AG04449 (cell line): ENCODE data around the gene SH3RF2.

ENCODE experiments used
- CTCF ChIA-PET: fragments of 350-600 bp; formaldehyde crosslinking; extraction: SDS; loops from one replicate; lab custom pipeline; 2021; ENCODE audit warnings: antibody characterized with exemption; lab: Yijun Ruan, JAX
- POLR2A ChIA-PET: fragments of 400-600, 350-600 bp; formaldehyde crosslinking; extraction: SDS; loops from one replicate; lab custom pipeline; 2020; ENCODE audit warnings: antibody characterized with exemption, inconsistent platforms; lab: Yijun Ruan, JAX
- DNase-seq: peaks from one replicate; pipeline ENCODE4 v3.0.0-alpha.2; 2010; ENCODE audit warnings: low read depth, low spot score
- H3K4me3 ChIP-seq: 2 replicates; pipeline ENCODE4 v1.5.1; 2011; ENCODE audit warnings: low read depth, mild to moderate bottlenecking, control low read depth, low read length
- TF ChIP-seq, protein P1 (sequence below): IDR thresholded peaks from one replicate; pipeline ENCODE4 v1.5.1; 2011; ENCODE audit warnings: mild to moderate bottlenecking, moderate library complexity, low read length, control low read depth, inconsistent platforms; ENCODE audit not compliant: insufficient read depth; ENCODE audit errors: missing control alignments

The SH3RF2 gene

DNA sequence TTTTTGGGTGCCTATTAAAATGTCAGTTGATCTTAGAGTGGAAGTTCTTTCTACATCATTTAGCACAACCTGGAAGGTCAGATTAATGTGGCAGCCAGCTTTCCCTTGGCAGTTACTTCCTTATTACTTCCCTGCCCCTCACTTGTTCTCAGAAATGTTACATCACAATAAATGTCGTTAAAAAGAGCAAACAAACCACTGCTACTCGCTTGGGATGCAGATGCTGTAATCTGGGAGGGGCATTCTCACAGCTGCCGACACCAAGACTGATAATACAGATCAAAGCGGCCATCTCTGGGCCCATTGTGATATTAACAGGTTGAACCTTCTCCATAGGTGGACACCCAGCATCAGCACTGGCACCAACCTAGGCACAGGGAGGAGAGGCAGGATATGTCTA, 139.7 kb downstream of the SH3RF2 start:
- CTCF ChIA-PET, result interaction anchor here (1.3 kb wide), 1 partner anchor 52 kb away, joined by 4 read pairs; no protein-coding TSS in a partner anchor

DNA sequence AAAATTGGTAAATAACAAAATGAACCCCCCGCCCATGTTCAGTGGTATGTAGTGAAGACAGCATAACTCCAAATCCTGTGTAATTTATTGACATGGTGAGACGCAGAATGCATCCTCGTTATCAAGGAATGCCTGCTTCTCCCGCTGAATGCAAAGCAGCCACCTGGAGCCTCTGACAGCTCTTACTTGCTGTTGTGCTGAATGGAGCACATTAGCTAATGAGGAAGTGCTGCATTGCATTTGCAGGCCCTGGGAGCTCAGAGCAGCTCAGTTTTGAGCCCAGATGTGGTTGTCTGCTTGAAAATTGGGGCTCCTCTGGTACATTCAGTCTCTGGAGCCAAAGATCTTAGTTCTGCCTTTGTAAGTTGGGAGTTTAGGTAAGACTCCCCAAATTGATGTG, 140.1 kb downstream of the SH3RF2 start:
- TF ChIP-seq, protein P1, sequence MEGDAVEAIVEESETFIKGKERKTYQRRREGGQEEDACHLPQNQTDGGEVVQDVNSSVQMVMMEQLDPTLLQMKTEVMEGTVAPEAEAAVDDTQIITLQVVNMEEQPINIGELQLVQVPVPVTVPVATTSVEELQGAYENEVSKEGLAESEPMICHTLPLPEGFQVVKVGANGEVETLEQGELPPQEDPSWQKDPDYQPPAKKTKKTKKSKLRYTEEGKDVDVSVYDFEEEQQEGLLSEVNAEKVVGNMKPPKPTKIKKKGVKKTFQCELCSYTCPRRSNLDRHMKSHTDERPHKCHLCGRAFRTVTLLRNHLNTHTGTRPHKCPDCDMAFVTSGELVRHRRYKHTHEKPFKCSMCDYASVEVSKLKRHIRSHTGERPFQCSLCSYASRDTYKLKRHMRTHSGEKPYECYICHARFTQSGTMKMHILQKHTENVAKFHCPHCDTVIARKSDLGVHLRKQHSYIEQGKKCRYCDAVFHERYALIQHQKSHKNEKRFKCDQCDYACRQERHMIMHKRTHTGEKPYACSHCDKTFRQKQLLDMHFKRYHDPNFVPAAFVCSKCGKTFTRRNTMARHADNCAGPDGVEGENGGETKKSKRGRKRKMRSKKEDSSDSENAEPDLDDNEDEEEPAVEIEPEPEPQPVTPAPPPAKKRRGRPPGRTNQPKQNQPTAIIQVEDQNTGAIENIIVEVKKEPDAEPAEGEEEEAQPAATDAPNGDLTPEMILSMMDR, result no peak
- CTCF ChIA-PET, result interaction anchor here (1.3 kb wide), 1 partner anchor 52 kb away, joined by 4 read pairs; no protein-coding TSS in a partner anchor
- POLR2A ChIA-PET, result no interaction called here
- no peak overlapping the region for H3K4me3 ChIP-seq
- no peak for DNase-seq

More for the DNA sequence above, 139.7 kb downstream of the SH3RF2 start:
- DNase-seq, result no peak
- POLR2A ChIA-PET, result no interaction called here
- no peak overlapping the region for H3K4me3 ChIP-seq
- TF ChIP-seq, protein P1, result no peak

DNA sequence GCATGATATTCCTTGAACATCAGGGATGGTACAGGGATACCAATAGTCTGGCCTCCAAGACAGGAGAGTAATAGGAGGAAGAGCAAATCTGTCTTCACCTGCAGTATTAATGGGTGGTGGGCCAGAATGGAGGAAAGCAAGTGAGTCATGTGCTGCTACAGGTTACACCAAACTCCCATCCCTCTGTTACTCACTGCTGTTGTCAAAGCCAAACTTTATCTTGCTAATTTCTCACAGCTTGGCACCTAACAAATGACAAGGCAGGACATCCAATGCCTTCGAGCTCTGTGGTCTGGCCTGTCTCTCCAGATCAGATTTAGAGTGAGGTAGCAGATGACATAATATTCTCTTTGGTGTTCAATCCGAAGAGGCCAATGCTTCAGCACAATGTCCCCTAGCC, 142.2 kb downstream of the SH3RF2 start:
- TF ChIP-seq, protein P1, result no peak
- ChIA-PET CTCF (interaction anchor here (0.8 kb wide), 1 partner anchor 28 kb away, joined by 3 read pairs; no protein-coding TSS in a partner anchor), POLR2A (no interaction called here)
- no peak for DNase-seq
- no peak overlapping the region for H3K4me3 ChIP-seq

DNA sequence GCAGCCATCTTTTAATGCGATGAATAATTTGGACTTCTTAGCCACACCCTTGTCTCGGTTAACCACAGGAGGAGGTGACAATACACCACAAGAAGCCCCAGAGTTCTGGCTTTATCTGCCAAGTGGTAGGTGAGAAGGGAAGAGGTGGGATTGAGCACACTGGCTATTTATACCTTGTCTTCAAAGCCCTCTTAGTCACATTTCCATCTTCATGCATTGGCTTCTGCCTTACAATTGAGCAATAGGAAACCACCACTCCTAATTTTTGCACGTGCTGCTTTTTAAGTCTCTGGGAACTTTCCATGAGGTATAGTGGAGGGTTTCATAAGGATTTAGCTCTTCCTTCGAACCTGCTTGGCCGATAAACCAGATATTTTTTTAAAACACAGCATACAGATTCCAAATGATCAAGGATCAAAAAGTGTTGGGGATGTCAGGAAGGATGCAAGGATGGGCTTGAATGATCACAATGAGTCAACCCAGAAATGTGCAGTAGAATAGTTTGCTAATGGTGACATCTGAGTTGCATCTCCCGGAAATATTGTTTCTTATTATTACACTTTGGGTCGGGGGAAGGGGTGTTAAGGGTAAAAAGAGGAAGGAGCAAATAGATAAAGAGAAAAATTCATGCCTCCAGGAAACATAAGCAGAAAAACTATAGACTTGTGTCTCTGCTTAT, 143.5 kb downstream of the SH3RF2 start:
- POLR2A ChIA-PET, result no interaction called here
- DNase-seq, result no peak

DNA sequence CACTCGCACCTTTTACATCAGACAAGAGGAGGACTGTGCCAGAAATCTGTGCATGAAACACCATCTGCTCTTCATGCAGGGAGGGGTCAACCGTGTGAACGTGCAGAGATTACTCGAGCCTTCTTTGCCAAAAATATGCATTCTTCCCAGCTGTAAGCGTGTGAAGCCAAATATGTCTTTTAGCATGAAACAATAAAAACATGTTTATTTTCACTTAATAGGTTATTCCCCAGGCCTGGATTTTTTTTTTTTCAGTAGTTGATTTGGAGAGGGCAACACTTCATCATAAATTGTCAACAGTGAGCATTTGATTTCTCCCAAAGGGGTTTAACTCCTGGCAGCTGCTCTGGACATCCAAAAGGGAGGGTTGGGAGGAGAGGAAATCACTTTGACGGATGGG, 145.2 kb downstream of the SH3RF2 start:
- no peak overlapping the region for H3K4me3 ChIP-seq
- CTCF ChIA-PET, result no interaction called here
- DNase-seq, result no peak
- POLR2A ChIA-PET, result no interaction called here
- TF ChIP-seq, protein P1, result no peak

More for the DNA sequence above, 143.5 kb downstream of the SH3RF2 start:
- CTCF ChIA-PET, result no interaction called here
- H3K4me3 ChIP-seq, result no peak overlapping the region
- TF ChIP-seq, protein P1, result no peak

DNA sequence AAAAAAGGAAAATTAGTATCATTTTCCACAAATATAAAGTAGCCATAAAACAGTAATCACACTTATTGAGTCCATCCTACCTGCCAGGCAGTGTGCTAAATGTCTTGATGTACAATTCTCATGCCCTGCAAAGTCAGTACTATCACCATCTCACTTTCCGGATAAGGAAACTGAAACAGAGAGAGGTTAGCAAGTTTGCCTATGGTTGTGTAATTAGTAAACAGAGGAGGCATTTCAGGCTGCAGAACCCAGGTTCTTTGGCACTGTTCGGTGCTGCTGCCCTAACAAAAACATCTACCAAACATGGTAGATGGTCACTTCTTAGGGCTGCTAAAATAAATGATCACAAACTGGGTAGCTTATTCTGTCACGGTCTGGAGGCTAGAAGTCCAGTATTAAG, 146.4 kb downstream of the SH3RF2 start:
- DNase-seq, result no peak
- ChIA-PET POLR2A (no interaction called here), CTCF (no interaction called here)
- H3K4me3 ChIP-seq, result no peak overlapping the region
- TF ChIP-seq, protein P1, result no peak
